Left lung (tissue), 10 donors: ENCODE data around the gene UBE2V1. TPM values are rescaled to one million over a fixed set of nuclear protein-coding genes. Genes with fewer than 3 reads are reported as not detected.

Experiments
- ATAC-seq: fragments of 200-7000 bp; cut with Tn5 transposase; one replicate; pipeline ENCODE4 v1.9.1; 2020; ENCODE audit warnings: moderate library complexity
- DNase-seq, 4 donors: peaks; one replicate each; pipeline ENCODE4 v3.0.0-alpha.2; 2013 to 2020
- H3K27ac ChIP-seq, 2 donors: fragments of 200-600 bp; sonication (generic) in 1 of 2; one replicate each; pipeline versions ENCODE4 v1.5.0 to v1.8.0; 2020 to 2021
- H3K27me3 ChIP-seq, 2 donors: fragments of 200-600 bp; sonication (generic) in 1 of 2; one replicate each; pipeline versions ENCODE4 v1.5.0 to v1.8.0; 2020 to 2021
- H3K36me3 ChIP-seq, 2 donors: fragments of 200-600 bp; sonication (generic) in 1 of 2; one replicate each; pipeline versions ENCODE4 v1.5.0 to v1.8.0; 2020 to 2021
- H3K4me1 ChIP-seq, 2 donors: fragments of 200-600 bp; one replicate each; pipeline ENCODE4 v1.8.0; 2021
- H3K4me3 ChIP-seq, 2 donors: fragments of 200-600 bp; sonication (generic) in 1 of 2; one replicate each; pipeline versions ENCODE4 v1.5.0 to v1.8.0; 2020 to 2021; ENCODE audit warnings: mild to moderate bottlenecking in 1 of 2
- H3K9me3 ChIP-seq, 2 donors: fragments of 200-600 bp; sonication (generic) in 1 of 2; one replicate each; pipeline versions ENCODE4 v1.5.0 to v1.8.0; 2020 to 2021
- intact Hi-C, 2 donors: fragments of 100-400 bp; cut with DNase I; formaldehyde crosslinking; loops; one replicate each; pipeline versions ENCODE4 v1.11.2 to v1.14.2; 2022
- polyA plus RNA-seq, 6 donors: library from polyadenylated mRNA; unstranded; fragments of 120-200 nt; gene quantifications; one replicate each; pipeline ENCODE4 v1.2.1, GENCODE V29; 2013; ENCODE audit not compliant: insufficient read length in 6 of 6
- total RNA-seq, 2 donors: library from RNA; stranded (reverse); fragmentation: NEBNext Ultra II Directional; extraction: Animal tissue kit (Norgen Biotek cat#: 25700); gene quantifications; one replicate each; pipeline ENCODE4 v1.2.1, GENCODE V29; 2021
- TF ChIP-seq, protein P1 (sequence below), 2 donors: fragments of 200-600 bp; sonication (generic) in 1 of 2; IDR thresholded peaks; one replicate each; pipeline versions ENCODE4 v1.5.0 to v1.8.0; 2021; ENCODE audit warnings: antibody characterized with exemption in 2 of 2
- donor health status: DM: no; HTN: yes; CAD: no.
- donor health status: DM: no; HTN: no; CAD: no.

UBE2V1 gene
- total and polyA plus RNA-seq, 8 donors: 72.6 to 178 (median 152) TPM

DNA sequence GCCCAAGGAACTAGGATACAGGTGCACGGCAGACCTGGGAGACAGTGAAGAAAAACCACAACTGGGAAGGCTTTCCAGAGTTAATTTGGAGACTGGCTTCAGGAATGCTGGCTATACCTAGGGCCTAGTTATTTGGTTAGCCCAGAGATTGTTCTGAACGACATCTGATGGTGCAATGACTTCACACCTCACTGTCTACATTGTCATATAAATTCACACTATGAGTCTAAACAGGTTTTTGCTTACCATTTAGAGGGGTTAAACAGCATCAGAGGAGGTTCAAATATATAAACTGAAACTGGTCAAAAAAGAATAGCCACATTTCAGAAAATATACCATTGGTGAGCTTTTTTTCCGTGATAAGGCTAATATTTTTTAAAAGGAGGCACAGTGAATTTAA is 16.7 kb downstream of the UBE2V1 start:
- Histone ChIP-seq H3K36me3 (peaks cover 0 to 45% of the 10 kb centered on the region in 2 donors), H3K27me3 (no peaks in the 10 kb centered on the region), H3K4me1 (peaks cover 9 to 30% of the 10 kb centered on the region in 2 donors), H3K27ac (no peak overlapping the region), H3K9me3 (no peaks in the 10 kb centered on the region), H3K4me3 (no peak overlapping the region)
- ATAC-seq: no peak
- TF ChIP-seq, protein P1, sequence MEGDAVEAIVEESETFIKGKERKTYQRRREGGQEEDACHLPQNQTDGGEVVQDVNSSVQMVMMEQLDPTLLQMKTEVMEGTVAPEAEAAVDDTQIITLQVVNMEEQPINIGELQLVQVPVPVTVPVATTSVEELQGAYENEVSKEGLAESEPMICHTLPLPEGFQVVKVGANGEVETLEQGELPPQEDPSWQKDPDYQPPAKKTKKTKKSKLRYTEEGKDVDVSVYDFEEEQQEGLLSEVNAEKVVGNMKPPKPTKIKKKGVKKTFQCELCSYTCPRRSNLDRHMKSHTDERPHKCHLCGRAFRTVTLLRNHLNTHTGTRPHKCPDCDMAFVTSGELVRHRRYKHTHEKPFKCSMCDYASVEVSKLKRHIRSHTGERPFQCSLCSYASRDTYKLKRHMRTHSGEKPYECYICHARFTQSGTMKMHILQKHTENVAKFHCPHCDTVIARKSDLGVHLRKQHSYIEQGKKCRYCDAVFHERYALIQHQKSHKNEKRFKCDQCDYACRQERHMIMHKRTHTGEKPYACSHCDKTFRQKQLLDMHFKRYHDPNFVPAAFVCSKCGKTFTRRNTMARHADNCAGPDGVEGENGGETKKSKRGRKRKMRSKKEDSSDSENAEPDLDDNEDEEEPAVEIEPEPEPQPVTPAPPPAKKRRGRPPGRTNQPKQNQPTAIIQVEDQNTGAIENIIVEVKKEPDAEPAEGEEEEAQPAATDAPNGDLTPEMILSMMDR (IDR thresholded peaks at IDR 0.05): no peak
- intact Hi-C loops: no loop called here
- DNase-seq: no peak

DNA sequence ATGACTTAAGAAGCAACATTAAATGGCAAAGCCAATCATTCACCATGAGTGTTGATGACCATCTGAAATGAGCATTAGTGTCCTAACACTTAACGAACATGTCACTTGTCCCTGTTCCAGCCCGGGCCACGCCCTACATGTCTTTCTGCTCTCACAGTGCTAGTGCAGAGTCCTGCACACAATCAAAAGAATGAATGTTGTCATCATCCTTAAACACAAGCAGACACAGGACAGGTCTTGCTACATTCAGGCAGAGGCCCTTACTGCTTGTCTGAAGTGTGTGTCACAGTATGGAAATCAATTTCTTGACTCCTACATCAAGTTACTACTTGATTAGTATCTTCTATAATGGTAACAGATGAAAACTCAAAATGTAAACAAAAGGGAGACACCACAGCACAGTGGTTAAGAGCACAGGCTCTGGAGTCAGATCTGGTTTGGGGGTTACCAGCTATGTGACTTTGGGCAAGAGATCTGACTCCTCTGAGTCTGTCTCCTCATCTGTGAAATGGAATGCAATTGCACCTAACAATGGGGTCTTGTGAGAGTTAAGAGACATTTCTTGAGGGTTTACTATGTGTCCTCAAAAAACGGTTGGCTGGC is 17.4 kb downstream of the UBE2V1 start:
- Histone ChIP-seq H3K36me3 (peaks cover 0 to 46% of the 10 kb centered on the region in 2 donors), H3K4me1 (peaks cover 3 to 23% of the 10 kb centered on the region in 2 donors), H3K9me3 (no peaks in the 10 kb centered on the region), H3K27me3 (no peaks in the 10 kb centered on the region), H3K27ac (peak overlapping the region in 1 of 2 donors; percentile 21), H3K4me3 (no peak overlapping the region)
- DNase-seq: no peak
- intact Hi-C loops: no loop called here
- TF ChIP-seq, protein P1 (IDR thresholded peaks at IDR 0.05): no peak
- ATAC-seq: no peak

DNA sequence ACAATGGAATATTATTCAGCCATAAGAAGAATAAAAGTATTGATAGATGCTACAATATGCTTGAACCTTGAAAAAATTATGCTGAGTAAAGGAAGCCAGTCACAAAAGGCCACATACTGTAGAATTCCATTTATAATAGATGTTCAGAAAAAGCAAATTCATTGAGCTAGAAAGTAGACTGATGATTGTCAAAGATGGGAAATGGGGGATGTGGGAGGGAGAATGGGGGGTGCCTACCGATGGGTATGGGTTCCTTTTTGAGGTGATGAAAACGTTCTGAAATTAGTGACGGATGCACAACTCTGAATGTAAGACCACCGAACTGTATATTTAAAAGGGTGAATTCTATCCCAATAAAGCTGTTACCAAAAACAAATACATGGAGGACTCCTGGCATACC is 18.4 kb downstream of the UBE2V1 start:
- TF ChIP-seq, protein P1 (IDR thresholded peaks at IDR 0.05): no peak
- H3K27me3 ChIP-seq: no peaks in the 10 kb centered on the region
- intact Hi-C loops: no loop called here
- no peaks in the 10 kb centered on the region for H3K9me3 ChIP-seq
- H3K36me3 ChIP-seq: peaks cover 0 to 54% of the 10 kb centered on the region in 2 donors
- ATAC-seq (no peak), DNase-seq (no peak)
- H3K4me1 ChIP-seq: peaks cover 0 to 14% of the 10 kb centered on the region in 2 donors
- H3K27ac ChIP-seq: no peak overlapping the region
- no peak overlapping the region for H3K4me3 ChIP-seq

DNA sequence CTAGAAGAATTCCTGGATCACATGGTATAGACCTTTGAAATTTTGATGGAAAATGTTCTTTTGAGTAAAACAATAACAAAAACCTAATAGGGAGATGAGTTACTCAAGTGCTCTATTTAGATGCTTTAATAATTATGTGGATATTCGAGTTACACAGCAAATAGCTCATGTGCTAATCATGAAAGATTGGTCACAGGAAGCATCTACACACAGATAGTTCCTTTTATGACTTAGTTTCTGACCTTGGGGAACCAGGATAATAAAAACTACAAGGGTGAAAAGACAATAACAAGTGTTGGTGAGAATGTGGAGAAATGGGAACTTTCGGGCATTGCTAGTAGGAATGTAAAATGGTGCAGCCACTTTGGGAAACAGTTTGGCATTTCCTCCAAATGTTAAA is 19.7 kb downstream of the UBE2V1 start:
- TF ChIP-seq, protein P1 (IDR thresholded peaks at IDR 0.05): no peak
- peaks cover 0 to 57% of the 10 kb centered on the region in 2 donors for H3K36me3 ChIP-seq
- DNase-seq (no peak), ATAC-seq (no peak)
- no peaks in the 10 kb centered on the region for H3K27me3 ChIP-seq
- intact Hi-C loops: no loop called here
- H3K4me1 ChIP-seq: peaks cover 0 to 6% of the 10 kb centered on the region in 2 donors
- H3K9me3 ChIP-seq: no peaks in the 10 kb centered on the region
- H3K4me3 ChIP-seq: no peak overlapping the region
- no peak overlapping the region for H3K27ac ChIP-seq

DNA sequence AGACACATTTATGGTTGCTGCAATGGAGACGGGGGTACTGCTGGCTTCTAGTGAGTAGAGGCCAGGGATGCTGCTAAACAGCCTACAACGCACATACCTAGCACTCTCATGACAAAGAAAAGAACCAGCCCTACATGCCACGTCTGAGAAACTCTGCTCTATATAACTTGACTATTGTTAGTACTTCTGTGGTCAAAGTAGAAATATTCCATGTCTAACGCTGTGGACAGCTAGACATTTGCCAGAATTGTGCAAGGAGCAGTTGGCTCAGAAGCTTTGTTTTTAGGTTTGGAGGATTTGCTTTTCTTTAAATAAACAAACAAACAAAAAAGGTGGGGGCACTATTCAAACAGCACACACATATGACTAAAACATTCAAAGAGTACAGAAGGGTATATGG is 20.5 kb downstream of the UBE2V1 start:
- H3K27me3 ChIP-seq: no peaks in the 10 kb centered on the region
- no peak overlapping the region for H3K27ac ChIP-seq
- no peak for ATAC-seq
- intact Hi-C loops: no loop called here
- DNase-seq: no peak
- H3K9me3 ChIP-seq: no peaks in the 10 kb centered on the region
- TF ChIP-seq, protein P1 (IDR thresholded peaks at IDR 0.05): no peak
- H3K36me3 ChIP-seq: peaks cover 0 to 65% of the 10 kb centered on the region in 2 donors
- H3K4me1 ChIP-seq: peaks cover 0 to 7% of the 10 kb centered on the region in 2 donors
- no peak overlapping the region for H3K4me3 ChIP-seq
